ENCODE data around the gene TARBP2. TPM values are rescaled to one million over a fixed set of nuclear protein-coding genes. Genes with fewer than 3 reads are reported as not detected.

TARBP2 gene
- total RNA-seq, 1 experiment from 2014 or later: 82.0 TPM

DNA sequence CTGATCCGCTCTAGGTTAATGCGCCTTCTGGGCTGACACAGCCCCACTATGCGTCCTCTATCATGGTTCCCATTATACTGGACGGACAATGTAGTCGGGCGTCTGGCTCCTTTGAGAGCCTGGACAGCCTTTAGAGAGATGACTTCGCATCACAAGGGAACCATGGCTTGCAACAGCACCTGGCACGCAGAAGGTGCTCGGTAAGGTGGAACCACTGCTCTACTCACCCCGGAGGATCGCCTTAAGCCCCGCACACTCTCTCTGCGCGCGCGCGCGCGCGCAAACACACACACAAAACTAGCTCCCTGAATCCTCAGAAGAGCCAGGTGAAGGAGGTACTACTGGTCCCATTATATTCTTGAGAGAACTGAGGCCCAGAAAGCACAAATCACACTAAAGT is 8.9 kb upstream of the TARBP2 start:
- BruUV-seq (replicated peaks): TSS peak; percentile 45
- no peak overlapping the region for H3K4me3 ChIP-seq (ENCODE audit: low read length)
- H3K27ac ChIP-seq (ENCODE audit: low read length): no peak overlapping the region

DNA sequence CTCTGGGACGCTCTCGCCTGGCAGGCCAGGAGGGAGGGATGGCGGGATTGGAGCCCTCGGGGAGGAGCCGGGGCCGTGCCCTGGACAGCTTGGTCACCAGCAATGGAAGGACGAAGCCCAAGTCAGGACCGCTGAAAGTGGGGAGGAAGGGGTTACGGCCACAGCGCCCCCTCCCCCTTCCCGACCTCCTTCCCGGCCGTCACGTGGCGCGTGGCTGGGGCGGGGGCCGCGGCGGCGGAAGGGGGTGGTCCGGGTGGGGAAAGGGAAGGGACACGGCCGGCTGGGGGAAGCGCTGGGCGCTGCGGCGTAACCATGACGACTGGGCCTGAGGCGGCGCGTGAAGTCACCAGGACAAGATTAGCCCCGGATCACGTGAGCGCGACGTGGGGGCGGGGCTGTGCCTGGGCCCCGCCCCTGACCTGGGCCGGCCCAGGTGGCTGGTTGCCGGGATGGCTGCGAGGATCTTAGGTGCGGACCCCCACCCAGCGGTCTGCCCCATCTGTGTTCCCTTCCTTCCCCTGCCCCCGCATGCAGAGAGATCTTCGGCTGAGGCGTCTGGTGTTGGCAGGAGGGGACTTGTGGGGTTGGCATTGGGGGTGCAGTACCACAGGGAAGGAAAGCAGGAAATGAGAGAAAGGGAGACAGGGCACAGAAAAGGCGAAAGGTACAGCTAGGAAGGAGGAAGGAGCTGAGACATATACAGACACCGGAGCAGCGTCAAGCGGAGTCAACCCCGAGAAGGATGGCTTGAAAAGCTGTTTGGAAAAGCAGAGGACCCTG is 8.1 kb upstream of the TARBP2 start:
- BruUV-seq (replicated peaks): no TSS peak
- TF ChIP-seq EZH2 (IDR thresholded peaks at IDR 0.05; ENCODE audit: low read length, unreplicated experiment): no peak
- TF ChIP-seq, protein P1, sequence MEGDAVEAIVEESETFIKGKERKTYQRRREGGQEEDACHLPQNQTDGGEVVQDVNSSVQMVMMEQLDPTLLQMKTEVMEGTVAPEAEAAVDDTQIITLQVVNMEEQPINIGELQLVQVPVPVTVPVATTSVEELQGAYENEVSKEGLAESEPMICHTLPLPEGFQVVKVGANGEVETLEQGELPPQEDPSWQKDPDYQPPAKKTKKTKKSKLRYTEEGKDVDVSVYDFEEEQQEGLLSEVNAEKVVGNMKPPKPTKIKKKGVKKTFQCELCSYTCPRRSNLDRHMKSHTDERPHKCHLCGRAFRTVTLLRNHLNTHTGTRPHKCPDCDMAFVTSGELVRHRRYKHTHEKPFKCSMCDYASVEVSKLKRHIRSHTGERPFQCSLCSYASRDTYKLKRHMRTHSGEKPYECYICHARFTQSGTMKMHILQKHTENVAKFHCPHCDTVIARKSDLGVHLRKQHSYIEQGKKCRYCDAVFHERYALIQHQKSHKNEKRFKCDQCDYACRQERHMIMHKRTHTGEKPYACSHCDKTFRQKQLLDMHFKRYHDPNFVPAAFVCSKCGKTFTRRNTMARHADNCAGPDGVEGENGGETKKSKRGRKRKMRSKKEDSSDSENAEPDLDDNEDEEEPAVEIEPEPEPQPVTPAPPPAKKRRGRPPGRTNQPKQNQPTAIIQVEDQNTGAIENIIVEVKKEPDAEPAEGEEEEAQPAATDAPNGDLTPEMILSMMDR (conservative IDR thresholded peaks at IDR 0.05; ENCODE audit: low read depth, low read length): no peak
- no peak for TF ChIP-seq EZH2phosphoT487 (IDR thresholded peaks at IDR 0.05; ENCODE audit: borderline replicate concordance, low read length)
- Histone ChIP-seq H3K79me2 (ENCODE audit: low read length) (no peaks in the 10 kb centered on the region), H3K27ac (ENCODE audit: low read length) (no peak overlapping the region), H3K9me3 (ENCODE audit: low read length) (no peaks in the 10 kb centered on the region), H3K9ac (ENCODE audit: low read length) (peak overlapping the region; percentile 35), H3F3A (ENCODE audit: low read length, unreplicated experiment) (no peaks in the 10 kb centered on the region), H3K27me3 (ENCODE audit: low read length) (no peaks in the 10 kb centered on the region), H3K4me2 (ENCODE audit: low read length) (peak overlapping the region; percentile 84), H2AFZ (ENCODE audit: low read length) (peak overlapping the region; percentile 90), H3K4me1 (ENCODE audit: insufficient read depth, low read length) (peaks cover 7% of the 10 kb centered on the region; the same call in 1 of the 2 replicates), H3K9me2 (replicated peaks; ENCODE audit: low read length) (no peaks in the 10 kb centered on the region), H3K36me3 (ENCODE audit: low read depth, low read length) (no peaks in the 10 kb centered on the region), H3K4me3 (ENCODE audit: low read length) (peak overlapping the region; percentile 65), H4K20me1 (ENCODE audit: low read length) (no peaks in the 10 kb centered on the region)
- ATAC-seq: peak; percentile 94
- CTCF ChIA-PET: no interaction called here
- POLR2A ChIA-PET (ENCODE audit: unreplicated experiment): interaction anchor here (0.6 to 0.7 kb wide), 2 partner anchors 14 to 16 kb away, joined by 8 to 10 read pairs; no protein-coding TSS in a partner anchor
- intact Hi-C loops (cut with micrococcal nuclease): no loop called here
- DNase-seq: peak; percentile 88

More for the DNA sequence above, 8.9 kb upstream of the TARBP2 start:
- 0 out of 2 replicates have a peak overlapping the region, but pooled peaks have one; percentile 90 for H2AFZ ChIP-seq (ENCODE audit: low read length)
- intact Hi-C loops (cut with micrococcal nuclease): no loop called here
- ChIA-PET CTCF (no interaction called here), POLR2A (ENCODE audit: unreplicated experiment) (interaction anchor here (0.7 kb wide), 2 partner anchors 9 to 15 kb away, joined by 7 to 10 read pairs; no protein-coding TSS in a partner anchor)
- H3K36me3 ChIP-seq (ENCODE audit: low read depth, low read length): 0 out of 2 replicates have a peak, but pooled peaks cover under 1% of the 10 kb centered on the region
- H3K4me2 ChIP-seq (ENCODE audit: low read length): peak overlapping the region; percentile 84
- no peaks in the 10 kb centered on the region for H3K79me2 ChIP-seq (ENCODE audit: low read length)
- no peaks in the 10 kb centered on the region for H3K9me3 ChIP-seq (ENCODE audit: low read length)
- DNase-seq: no peak
- H3K9ac ChIP-seq (ENCODE audit: low read length): no peak overlapping the region
- no peaks in the 10 kb centered on the region for H3K27me3 ChIP-seq (ENCODE audit: low read length)
- H3K4me1 ChIP-seq (ENCODE audit: insufficient read depth, low read length): peaks cover 7% of the 10 kb centered on the region; the same call in 1 of the 2 replicates
- ATAC-seq: no peak
- no peak for TF ChIP-seq EZH2 (IDR thresholded peaks at IDR 0.05; ENCODE audit: low read length, unreplicated experiment)
- TF ChIP-seq EZH2phosphoT487 (IDR thresholded peaks at IDR 0.05; ENCODE audit: borderline replicate concordance, low read length): no peak
- TF ChIP-seq, protein P1 (conservative IDR thresholded peaks at IDR 0.05; ENCODE audit: low read depth, low read length): no peak
- no peaks in the 10 kb centered on the region for H3F3A ChIP-seq (ENCODE audit: low read length, unreplicated experiment)
- H3K9me2 ChIP-seq (replicated peaks; ENCODE audit: low read length): no peaks in the 10 kb centered on the region
- H4K20me1 ChIP-seq (ENCODE audit: low read length): no peaks in the 10 kb centered on the region

Measured in PC-3 (cell line).